Suppressor macrophage treated with lipopolysaccharide for 1 hour (primary cell): ENCODE measurements around the gene ETV2.
"Not testable (repeated sequence)": the region's sequence is repeated elsewhere in the genome, so short reads cannot be mapped to it uniquely, and the experiment has no call there.

ENCODE experiments used
- DNase-seq, 3 donors: peaks; one replicate each; pipeline ENCODE4 v3.0.0-alpha.2; 2020 to 2022

Gene ETV2

DNA sequence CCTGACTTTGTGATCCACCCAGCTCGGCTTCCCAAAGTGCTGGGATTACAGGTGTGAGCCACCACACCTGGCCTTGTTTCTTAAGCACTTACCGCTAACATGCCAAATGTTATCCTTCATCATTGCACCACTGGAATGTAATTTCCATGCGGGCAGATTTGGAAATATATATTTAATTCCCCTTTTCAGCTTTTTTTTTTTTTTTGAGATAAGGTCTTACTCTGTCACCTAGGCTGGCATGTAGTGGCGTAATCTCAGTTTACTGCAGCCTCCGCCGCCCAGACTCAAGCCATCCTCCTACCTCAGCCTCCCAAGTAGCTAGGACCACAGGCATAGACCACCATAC lies 20.4 kb downstream of the ETV2 start:
- DNase-seq: no peak

DNA sequence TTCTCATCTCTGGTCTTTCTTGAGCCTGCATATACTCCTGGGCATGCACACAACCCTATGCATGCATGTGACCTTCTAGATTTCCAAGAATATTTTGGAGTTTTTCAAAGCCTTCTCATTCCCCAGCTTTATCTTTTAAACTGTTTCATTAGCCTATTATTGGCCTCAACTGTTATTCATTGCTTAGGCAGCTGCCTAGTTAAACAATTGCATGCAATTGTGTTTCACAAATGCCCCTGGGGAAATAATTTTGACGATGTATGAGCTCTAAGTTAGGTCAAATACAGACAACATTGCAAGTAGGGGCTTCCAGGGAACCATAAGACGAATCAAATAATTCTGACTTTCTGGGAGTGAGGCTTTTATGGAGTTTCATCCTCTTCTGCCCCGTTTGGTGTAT lies 22.4 kb downstream of the ETV2 start:
- no peak for DNase-seq

DNA sequence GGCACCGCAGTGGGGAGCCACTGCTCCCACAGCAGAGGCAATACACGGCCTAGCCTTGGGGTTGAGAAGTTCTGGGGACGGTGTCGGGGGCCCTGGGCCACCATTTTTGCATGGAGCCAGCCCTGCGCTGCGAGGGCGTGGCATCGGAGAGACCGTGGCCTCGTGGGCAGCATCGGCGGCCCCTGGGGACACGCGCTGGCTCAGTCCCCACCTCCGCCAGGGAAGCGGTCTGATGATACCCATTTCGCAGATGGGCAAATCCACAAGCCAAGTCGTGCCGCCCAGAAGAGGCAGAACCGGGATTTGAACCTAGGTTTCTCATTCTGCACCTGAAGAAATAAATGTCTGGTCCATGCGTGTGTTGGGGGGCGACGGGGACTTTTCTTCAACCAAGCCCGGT lies 23.6 kb downstream of the ETV2 start:
- no peak for DNase-seq

DNA sequence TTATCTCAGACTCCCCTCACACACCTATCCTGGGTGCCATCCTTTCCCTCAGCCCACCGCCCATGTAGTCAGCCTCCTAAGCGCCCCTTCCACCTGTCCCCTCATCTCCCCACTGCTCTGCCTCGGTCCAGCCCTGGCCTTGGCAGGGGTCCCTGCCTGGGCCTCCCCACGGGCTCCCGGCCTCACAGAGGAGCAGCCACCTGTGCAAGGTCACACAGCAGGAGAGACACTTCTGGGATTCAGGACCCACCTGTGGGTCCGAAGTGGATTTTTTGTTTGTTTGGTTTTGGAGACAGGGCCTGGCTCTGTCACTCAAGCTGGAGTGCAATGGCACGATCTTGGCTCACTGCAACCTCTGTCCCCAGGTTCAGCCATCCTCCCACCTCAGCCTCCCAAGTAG lies 24.1 kb downstream of the ETV2 start:
- no peak for DNase-seq

DNA sequence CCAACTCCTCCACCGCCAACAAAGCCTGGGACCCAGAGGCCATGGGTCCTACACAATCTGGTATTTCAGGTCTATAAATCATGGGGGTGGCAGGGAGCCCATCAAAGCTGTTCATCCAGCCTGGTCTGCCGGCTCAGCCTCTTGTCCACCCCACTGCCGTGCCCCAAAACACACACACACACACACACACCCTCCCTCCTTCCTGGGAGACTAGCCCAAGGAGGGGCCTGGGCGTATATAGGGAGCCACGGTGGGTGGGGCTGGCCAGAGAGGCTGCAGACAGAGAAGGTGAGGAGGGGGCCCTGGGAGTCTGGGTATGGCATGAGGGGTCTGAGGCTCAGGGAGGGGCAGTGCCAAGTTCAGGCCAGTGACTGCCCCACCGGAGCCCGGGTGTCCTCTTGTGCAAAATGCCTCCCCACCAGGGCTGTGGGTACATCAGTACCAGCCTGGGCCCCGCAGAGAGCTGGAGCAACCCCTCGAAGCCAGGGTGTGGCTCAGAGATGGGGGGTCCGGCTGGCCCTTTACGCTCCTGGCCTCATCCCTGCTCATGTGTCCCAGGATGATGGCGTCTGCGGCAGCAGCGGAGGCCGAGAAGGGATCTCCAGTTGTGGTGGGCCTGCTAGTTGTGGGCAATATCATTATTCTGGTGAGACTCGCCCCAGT lies 24.8 kb downstream of the ETV2 start, which contains the start of gene UPK1A:
Gene UPK1A (plus strand): TSS at position 267 of the 663 bp plus-strand sequence. CDS start 296 bp downstream, at position 563.
- DNase-seq: no peak

DNA sequence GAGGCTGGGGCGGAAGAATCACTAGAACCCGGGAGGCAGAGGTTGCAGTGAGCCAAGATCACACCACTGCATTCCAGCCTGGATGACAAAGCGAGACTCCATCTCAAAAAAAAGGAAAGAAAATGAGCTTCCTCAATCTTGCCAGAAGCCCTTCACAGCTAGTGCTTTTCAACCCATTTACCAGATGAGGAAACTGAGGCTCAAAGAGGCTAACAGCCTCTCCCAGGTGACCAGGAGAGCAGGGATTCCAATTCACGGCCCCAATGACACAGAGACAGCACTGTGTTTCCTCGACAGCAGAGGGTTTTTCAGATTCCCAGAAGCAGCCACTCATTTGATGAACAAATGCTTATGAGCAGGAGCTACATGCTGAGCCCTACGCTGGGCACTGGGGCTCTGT lies 28.0 kb downstream of the ETV2 start:
- no peak for DNase-seq

DNA sequence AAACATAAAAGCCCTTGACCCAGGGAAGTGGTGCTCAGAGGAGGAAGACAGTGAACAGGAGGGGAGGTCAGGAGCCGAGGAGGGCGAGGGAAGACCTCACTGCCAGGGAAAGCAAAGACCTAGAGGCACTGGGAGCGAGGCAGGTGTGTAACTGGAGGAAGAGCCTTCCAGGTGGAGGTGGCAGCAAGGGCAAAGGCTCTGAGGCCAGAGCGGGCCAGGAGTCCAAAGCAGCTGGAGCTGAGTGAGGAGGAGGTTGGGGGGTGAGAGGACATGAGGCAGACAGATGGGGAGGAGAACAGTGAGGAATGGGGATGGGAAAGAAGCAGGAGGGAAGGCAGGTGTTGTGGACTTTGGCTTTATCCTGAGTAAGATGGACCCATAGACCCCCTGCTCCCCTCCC lies 28.4 kb downstream of the ETV2 start:
- DNase-seq: no peak

DNA sequence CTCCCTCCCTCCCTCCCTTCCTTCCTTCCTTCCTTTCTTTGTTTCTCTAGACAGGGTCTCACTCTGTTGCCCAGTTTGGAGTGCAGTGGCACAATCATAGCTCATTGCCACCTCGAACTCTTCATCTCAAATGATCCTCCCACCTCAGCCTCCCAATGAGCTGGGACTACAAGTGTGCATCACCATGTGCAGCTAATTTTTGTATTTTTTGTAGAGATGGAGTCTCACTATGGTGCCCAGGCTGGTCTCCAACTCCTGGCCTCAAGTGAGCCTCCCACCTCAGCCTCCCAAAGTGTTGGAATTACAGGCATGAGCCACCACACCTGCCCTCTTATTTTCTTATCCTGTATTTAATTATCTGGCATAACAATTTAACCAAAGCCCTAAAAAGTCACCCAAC lies 29.1 kb downstream of the ETV2 start:
- no peak for DNase-seq

DNA sequence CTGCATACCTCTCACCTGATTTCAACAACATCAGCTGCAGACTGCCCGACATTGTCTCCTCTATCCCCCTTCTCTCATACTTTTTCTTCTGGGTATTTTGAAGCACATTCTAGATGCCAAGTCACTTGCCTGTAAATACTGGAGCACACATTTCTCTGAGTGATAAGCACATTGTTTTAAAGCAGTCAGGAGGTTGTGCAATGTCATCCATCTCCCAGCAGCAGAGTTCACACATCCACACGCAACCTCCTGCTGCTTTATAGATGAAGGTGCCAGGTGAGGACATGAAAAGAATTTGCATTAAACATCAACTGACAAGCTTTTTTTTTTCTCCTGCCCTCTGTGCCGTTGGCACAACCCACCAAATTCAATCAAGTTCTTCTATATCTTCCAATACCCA lies 30.3 kb downstream of the ETV2 start:
- no peak for DNase-seq

DNA sequence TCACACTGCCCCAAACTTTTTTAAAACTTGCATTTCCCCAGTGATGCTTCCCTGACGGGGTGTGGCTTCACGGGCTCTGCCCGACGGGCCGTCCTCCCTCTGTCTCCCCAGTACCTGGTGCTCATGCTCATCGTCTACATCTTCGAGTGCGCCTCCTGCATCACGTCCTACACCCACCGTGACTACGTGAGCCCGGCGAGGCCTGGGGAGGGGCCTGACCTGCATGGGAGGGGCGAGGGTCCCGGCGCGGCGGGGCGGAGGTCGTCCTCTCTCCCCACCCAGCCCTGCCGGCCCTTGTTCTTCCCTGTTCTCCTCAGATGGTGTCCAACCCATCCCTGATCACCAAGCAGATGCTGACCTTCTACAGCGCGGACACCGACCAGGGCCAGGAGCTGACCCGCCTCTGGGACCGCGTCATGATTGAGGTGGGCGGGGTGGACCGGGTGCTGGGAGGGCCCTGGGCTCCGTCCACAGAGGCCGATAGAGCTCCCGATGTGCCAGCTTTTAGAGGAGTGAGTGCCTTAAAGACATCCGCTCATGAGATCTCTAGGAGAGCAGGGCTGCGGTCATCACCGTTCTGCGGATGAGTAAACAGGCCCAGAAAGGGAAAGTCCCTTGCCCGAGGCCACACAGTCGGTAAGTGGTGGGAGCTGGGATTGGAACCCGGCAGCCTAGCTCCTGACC lies 31.7 kb downstream of the ETV2 start:
- peak; percentile 68 to 77 (median 74) for DNase-seq

DNA sequence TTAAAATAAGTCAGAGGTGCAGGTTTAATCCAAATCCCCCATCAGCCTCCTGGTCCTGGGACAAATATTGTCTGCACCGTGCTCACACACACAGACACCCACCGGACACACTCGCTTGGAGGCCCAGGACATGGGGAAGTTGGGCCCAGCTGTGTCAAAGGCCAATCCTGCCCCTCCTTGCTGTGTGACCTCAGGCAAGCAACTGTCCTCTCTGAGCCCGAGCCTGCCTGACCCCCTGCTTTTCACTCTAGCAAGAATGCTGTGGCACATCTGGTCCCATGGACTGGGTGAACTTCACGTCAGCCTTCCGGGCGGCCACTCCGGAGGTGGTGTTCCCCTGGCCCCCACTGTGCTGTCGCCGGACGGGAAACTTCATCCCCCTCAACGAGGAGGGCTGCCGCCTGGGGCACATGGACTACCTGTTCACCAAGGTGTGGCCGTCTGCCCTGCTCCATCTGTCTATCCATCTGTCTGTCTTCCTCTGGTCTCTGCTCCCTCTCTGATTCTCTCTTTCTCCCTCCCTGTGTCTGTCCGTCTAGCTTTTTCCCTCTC lies 34.1 kb downstream of the ETV2 start:
- DNase-seq: no peak

DNA sequence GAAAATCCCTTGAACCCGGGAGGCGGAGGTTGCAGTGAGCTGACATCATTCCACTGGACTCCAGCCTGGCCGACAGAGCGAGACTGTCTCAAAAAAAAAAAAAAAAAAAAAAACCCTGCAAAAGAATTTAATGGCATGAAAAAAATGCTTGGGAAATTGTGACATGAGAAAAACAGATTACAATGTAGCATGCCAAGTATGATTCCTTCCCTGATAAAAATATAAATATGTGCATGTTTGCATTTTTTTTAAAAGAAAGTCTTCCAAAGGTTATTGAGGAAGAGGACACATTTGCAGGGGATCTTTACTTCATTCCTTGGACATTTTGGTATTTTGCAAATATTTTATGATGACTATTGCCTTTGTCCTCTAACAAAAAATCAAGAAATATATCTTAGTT lies 48.3 kb downstream of the ETV2 start:
- no peak for DNase-seq

DNA sequence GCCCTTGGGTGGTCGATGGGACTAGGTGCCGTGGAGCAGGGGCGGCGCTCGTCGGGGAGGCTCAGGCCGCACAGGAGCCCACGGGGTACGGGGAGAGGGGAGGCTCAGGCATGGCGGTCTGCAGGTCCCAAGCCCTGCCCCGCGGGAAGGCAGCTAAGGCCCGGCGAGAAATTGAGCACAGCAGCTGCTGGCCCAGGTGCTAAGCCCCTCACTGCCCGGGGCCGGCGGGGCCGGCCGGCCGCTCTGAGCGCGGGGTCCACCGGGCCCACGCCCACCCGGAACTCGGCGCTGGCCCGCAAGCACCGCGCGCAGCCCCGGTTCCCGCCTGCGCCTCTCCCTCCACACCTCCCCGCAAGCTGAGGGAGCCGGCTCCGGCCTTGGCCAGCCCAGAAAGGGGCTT lies 49.6 kb downstream of the ETV2 start:
- DNase-seq: not testable (repeated sequence)

DNA sequence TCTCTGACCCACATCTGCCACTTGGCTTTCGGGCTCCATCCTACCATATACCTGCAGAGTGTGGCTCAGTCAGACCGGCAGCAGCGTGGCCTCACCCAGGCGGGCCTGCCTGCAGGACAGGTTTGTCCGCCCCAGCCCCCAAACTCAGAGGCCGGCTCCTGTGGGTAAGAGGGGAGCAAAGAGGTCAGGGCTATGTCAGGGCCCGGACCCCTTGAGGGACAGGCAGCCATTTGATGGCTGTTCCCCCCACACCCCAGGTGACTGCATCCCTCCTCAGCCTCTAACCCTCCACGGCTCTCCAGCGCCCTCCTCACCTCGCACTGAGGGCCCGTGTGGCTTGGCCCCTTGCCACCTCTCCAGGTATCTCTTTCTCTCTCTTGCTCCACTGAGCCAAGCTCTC lies 50.5 kb downstream of the ETV2 start:
- DNase-seq: no peak

DNA sequence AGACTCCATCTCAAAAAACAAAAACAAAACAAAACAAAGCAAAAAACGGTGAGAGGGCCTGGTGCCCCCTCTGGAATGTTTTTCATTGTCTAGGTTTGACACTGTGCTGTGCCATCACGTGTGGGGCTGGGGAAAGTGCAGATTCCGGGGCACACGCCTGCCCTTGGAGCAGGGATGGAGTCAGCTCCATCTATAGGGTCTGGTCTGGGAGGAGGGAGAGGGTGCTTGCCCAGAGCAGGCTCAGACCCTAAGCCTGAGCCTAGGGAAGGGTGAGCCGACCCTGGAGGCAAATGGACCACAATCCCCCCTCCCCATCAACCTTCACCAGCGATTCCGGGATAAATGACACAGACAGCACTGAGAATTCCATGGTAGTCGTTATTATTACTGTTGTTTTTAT lies 51.9 kb downstream of the ETV2 start:
- no peak for DNase-seq

DNA sequence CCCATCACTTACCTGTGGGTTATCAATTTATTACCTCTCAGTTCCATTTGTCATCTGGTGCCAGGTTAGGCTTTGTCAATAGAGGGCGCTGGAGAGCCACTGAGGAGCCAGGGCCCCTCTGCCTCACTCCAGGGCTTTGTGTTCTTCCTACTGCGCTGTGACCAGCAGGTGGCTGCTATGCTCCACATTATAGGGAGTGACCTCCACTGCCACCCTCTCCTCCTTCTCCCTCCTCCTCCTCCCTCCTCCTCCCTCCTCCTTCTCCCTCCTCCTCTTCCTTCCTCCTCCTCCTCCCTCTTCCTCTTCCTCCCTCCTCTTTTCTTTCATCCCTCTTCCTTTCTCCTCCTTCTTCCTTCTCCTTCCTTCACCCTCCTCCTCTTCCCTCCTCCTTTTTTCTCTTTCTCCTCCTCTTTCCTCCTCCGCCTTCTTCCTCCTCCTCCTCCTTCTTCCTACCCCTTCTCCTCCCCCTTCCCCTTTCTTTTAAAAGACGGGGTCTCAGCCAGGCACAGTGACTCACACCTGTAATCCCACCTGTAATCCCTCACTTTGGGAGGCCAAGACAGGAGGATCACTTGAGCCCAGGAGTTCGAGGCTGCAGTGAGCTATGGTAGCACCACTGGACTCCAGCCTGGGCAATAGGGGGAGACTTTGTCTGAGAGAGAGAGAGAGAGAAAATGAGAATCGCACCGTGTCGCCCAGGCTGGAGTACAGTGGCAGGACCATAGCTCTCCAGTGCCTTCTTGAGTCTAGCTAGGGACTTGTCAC lies 52.5 kb downstream of the ETV2 start:
- DNase-seq: peak; percentile 90 to 93 (median 92)
